Renal cortical epithelial cell (primary cell): ENCODE measurements around the gene JARID2. TPM values are rescaled to one million over a fixed set of nuclear protein-coding genes. Genes with fewer than 3 reads are reported as not detected.
A peak's percentile ranks its signal among the peaks of the same experiment; 100 is the strongest.

Experiments used
- DNase-seq: peaks from one replicate; pipeline ENCODE4 v3.0.0-alpha.2; 2011; ENCODE audit warnings: low read depth
- total RNA-seq: library from RNA; depleted of rRNA; stranded (reverse); fragments of >200 nt; gene quantifications from 2 replicates; pipeline ENCODE4 v1.2.3, GENCODE V29; 2014

Gene JARID2
- total RNA-seq, 1 donor from 2014 or later: 8.5 TPM

- no peak for DNase-seq
Measured at GRCh38 chr6:15246666-15247499, 1.0 kb downstream of the JARID2 start.

DNA sequence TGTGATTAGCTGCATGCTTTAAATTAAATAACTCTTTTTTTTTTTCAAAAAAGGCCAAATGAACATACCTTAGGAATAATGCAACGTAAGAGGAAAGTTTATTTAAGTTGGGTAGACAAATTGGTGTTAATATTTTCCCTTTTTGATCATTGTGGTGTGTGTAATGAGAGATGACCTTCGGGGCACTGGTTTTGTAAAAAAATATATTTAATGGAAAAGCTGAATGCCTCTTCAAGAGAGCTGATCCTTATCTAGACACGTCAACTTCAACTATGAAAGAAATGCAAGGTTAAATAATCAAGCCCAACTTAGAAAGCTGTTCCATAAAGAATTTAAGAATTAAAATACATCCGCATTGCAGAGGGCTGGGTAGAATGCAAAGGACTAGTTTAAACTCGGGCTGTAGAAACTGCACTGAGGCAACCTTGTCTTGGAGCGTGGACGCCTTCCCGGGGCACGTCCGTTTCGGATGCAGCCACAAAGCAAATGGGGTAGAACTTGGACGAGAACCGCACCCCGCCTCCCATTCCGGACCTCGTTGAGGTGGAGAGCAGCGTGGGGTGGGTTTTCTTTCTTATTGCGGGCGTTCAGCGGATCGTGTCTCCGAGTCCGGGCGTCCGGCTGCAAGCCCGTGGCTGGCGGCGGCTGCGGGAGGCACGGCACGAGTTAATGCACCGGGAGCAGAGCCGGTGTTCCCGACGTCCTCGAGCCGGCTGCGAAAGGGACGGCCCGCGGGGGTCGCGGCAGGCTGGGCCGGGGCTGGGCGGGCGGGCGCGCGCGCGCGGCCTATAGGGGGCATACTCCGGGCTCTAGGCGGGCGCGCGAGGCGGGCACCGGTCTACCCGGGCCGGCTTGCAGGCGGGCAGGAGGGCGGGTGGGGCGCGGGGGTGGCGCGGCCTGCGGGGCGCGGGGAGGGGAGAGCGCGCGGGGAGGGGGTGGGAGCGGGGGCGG is 1.9 kb downstream of the JARID2 start:
- DNase-seq: peak; percentile 43

GRCh38 chr6:15248451-15249370 is 2.8 kb downstream of the JARID2 start:
- DNase-seq: peak; percentile 76

GRCh38 chr6:15249371-15250019 is 3.6 kb downstream of the JARID2 start:
- DNase-seq: no peak

GRCh38 chr6:15250187-15251168 is 4.6 kb downstream of the JARID2 start:
- no peak for DNase-seq

GRCh38 chr6:15252195-15252594 is 6.3 kb downstream of the JARID2 start:
- no peak for DNase-seq

- DNase-seq: no peak
Measured at GRCh38 chr6:15253203-15254022, 7.5 kb downstream of the JARID2 start.

DNA sequence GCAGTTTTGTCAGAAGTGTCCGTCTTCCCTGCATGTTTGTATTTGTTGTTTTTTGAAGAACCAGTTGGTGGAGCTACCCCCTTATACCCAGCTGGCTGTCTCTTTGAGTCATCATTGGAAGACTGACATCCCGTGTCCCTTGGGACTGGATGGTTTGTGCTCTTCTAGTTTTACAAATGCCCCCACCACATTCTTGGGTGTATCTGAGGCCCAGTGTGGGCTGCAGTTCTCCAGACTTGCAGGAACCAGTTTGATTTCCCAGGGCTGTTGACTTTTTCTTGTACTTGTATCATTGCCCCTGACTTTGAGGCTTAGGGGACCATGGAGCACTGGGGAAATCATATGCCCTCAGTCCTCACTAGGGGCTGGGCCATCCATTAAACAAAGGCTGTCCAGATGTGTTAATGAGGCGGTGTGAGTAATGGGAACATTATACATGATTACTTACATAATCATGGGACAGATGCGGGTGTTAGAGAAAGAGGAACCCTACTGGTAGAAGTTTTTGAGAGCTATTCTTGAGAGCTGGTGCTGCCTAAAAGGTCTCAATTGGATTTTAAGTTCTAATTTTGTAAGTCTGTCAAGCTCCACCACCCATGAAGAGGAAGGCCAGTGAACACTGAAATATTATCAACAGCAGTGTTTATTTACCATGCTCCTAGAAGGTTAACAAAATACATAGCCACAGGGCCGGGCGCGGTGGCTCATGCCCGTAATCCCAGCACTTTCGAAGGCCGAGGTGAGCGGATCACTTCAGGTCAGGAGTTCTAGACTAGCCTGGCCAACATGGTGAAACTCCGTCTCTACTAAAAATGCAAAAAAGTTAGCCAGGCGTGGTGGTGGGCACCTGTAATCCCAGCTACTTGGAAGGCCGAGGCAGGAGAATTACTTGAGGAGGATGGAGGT is 8.5 kb downstream of the JARID2 start:
- peak; percentile 47 for DNase-seq

GRCh38 chr6:15255481-15255880 is 9.6 kb downstream of the JARID2 start:
- no peak for DNase-seq

DNA sequence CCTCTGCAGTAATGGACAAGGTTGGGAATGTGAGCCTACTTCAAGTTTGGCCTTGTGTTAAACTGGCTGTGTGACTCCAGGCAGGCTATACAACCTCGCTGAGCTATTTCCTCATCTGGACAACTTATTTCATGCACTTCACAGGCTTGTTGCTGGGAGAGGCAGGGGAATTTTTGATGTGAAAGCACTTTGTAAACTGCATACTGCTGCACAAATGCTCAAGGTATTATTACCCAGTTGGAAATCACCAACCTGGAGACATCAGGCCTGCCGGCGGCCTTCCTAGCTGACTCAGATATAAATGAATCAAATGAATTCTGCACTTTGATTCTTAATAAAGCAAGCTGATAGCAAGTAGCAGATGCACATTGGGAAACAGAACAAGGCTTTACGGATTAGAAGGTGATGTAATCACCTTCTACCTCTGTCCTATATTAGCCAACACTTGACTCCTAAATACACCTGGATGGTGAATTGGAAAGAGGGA is 10.1 kb downstream of the JARID2 start:
- peak; percentile 32 for DNase-seq

DNA sequence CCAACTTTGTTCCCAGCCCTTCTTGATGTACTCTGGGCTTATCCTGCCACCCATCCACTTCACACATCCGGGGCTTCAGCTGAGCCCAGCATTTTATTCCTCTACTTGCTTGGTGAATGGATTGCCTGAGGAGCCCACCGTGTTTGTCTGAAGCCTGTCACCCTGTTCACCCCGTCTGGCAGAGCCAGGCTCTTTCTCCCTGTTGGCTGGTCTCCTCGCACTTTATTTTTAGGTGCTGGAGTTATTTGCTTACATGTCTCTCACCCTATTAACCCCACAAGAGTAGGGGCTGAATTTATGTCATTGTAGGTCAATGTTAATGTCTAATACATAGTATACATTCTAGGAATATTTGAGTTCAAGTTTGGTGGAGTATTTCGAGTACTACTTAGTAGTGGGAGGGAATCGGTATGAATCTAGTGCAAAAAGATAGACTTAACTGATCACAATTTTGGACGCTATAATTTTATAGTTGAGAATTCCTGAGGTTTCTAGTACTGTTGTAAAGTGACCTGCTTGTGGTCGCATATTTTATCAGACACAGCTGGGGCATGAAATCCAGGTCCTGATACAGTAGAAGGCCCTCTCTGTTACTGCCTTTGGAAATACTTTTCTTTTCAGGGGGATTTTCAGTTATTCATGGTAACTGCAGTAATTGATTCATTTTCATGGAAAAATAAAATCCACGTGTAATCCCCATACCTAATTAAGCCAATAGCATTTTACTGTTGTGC is 10.8 kb downstream of the JARID2 start:
- no peak for DNase-seq

- no peak for DNase-seq
Measured at GRCh38 chr6:15257357-15258132, 11.7 kb downstream of the JARID2 start.

GRCh38 chr6:15259766-15260098 is 13.9 kb downstream of the JARID2 start:
- DNase-seq: no peak

DNA sequence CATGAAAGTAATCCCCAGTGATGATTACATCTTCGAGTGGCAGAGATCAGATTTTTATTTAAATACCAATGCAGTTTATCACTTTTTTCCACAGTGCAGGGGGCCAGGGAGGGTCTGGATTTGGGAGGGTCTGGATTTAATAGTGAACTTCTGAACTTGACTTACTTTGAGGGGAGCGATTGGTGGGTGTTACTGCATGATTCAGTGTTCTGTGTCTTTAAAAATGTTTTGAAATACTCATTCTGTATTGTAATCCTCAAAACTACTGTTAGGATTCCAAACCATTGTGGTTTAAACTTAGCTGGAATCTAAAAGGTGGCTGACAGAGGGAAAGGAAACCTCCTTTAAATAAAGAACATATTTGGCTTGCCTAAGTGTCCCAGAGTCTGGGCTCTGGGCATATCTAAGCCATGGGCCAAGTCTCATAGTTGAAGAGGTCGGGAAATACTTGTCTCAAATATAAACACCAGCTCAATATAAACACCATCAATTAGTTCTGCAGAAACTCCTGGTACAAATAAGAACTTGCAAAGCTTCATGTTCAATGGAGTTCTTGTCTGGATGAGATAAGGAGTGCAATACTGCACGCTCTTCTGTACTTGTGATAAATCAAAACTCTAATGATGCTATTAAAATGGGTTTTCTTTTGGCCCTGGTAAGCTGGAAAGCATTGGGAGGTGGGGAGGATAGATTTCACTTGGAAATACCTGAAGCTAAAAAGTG is 14.4 kb downstream of the JARID2 start:
- DNase-seq: no peak

DNA sequence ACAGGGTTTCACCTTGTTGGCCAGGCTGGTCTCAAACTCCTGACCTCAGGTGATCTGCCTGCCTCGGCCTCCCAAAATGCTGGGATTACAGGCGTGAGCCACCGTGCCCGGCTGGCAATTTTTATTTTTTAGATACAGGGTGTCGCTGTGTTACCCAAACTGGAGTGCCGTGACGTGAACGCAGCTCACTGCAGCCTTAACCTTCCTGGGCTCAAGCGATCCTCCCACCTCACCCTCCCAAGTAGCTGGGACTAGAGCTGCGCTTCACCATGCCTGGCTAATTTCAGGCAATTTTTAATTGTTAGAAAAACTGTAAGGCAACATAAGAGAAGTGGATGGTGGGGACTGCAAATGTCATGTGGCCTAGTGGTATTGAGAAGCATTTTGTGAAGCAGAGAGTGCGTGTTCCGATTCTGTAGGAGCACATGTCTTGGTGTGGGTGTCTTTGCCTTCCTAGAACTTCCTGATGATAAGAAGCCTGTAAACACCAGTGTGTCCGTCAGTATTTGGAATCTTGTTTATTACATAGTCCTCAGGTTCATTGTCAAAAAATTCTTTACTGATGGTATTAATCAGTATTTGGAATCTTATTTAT is 18.0 kb downstream of the JARID2 start:
- DNase-seq: no peak
